ENCODE measurements around the gene MYO5A. TPM values are rescaled to one million over a fixed set of nuclear protein-coding genes. Genes with fewer than 3 reads are reported as not detected.

The MYO5A gene
- total RNA-seq, 1 experiment from 2014 or later, result 9.9 TPM

GRCh38 chr15:52379395-52380106 lies 149.1 kb downstream of the MYO5A start:
- DNase-seq, result no peak
- H3K36me3 Mint-ChIP-seq (ENCODE audit: insufficient read depth, unreplicated experiment), result peaks cover 4% of the 10 kb centered on the region
- no peaks in the 10 kb centered on the region for H3K27me3 Mint-ChIP-seq (ENCODE audit: insufficient read depth, unreplicated experiment)
- Histone ChIP-seq H3K9me3 (no peaks in the 10 kb centered on the region), H3K4me1 (no peaks in the 10 kb centered on the region), H3K27me3 (replicated peaks; ENCODE audit: control insufficient read depth, insufficient read depth, low read length) (no peaks in the 10 kb centered on the region), H3K36me3 (ENCODE audit: control insufficient read depth, insufficient read depth, low read length) (no peaks in the 10 kb centered on the region), H3K4me3 (ENCODE audit: low read depth, low read length) (no peak overlapping the region)
- no peak overlapping the region for H3K4me3 Mint-ChIP-seq (ENCODE audit: unreplicated experiment)
- CTCF ChIA-PET, result no interaction called here
- no peak overlapping the region for H3K27ac Mint-ChIP-seq (ENCODE audit: unreplicated experiment)
- no peaks in the 10 kb centered on the region for H3K4me1 Mint-ChIP-seq (ENCODE audit: low read depth, unreplicated experiment)
- POLR2A ChIA-PET, result no interaction called here
- TF ChIP-seq CTCF (IDR thresholded peaks at IDR 0.05; ENCODE audit: insufficient read depth in 1 of 2, low read depth in 1 of 2, low read length in 1 of 2, severe bottlenecking in 1 of 2, unreplicated experiment in 1 of 2), result no peak
- no peaks in the 10 kb centered on the region for H3K9me3 Mint-ChIP-seq (ENCODE audit: unreplicated experiment)
- no TSS peak for BruUV-seq (replicated peaks)
- intact Hi-C loops (cut with micrococcal nuclease; ENCODE audit: unreplicated experiment), result no loop called here

GRCh38 chr15:52378746-52379394 lies 149.8 kb downstream of the MYO5A start:
- Histone ChIP-seq H3K27me3 (replicated peaks; ENCODE audit: control insufficient read depth, insufficient read depth, low read length) (no peaks in the 10 kb centered on the region), H3K4me3 (ENCODE audit: low read depth, low read length) (no peak overlapping the region), H3K36me3 (ENCODE audit: control insufficient read depth, insufficient read depth, low read length) (no peaks in the 10 kb centered on the region), H3K9me3 (no peaks in the 10 kb centered on the region), H3K4me1 (no peaks in the 10 kb centered on the region)
- Mint-ChIP-seq H3K36me3 (ENCODE audit: insufficient read depth, unreplicated experiment) (peaks cover 4% of the 10 kb centered on the region), H3K27ac (ENCODE audit: unreplicated experiment) (no peak overlapping the region), H3K4me1 (ENCODE audit: low read depth, unreplicated experiment) (no peaks in the 10 kb centered on the region), H3K27me3 (ENCODE audit: insufficient read depth, unreplicated experiment) (no peaks in the 10 kb centered on the region), H3K4me3 (ENCODE audit: unreplicated experiment) (no peak overlapping the region), H3K9me3 (ENCODE audit: unreplicated experiment) (no peaks in the 10 kb centered on the region)
- BruUV-seq (replicated peaks), result no TSS peak
- DNase-seq, result no peak
- no peak for TF ChIP-seq CTCF (IDR thresholded peaks at IDR 0.05; ENCODE audit: insufficient read depth in 1 of 2, low read depth in 1 of 2, low read length in 1 of 2, severe bottlenecking in 1 of 2, unreplicated experiment in 1 of 2)
- intact Hi-C loops (cut with micrococcal nuclease; ENCODE audit: unreplicated experiment), result no loop called here
- ChIA-PET POLR2A (no interaction called here), CTCF (no interaction called here)

- Histone ChIP-seq H3K9me3 (no peaks in the 10 kb centered on the region), H3K4me1 (no peaks in the 10 kb centered on the region), H3K27me3 (replicated peaks; ENCODE audit: control insufficient read depth, insufficient read depth, low read length) (no peaks in the 10 kb centered on the region), H3K36me3 (ENCODE audit: control insufficient read depth, insufficient read depth, low read length) (no peaks in the 10 kb centered on the region), H3K4me3 (ENCODE audit: low read depth, low read length) (no peak overlapping the region)
- POLR2A ChIA-PET, result no interaction called here
- H3K9me3 Mint-ChIP-seq (ENCODE audit: unreplicated experiment), result no peaks in the 10 kb centered on the region
- no peaks in the 10 kb centered on the region for H3K27me3 Mint-ChIP-seq (ENCODE audit: insufficient read depth, unreplicated experiment)
- CTCF ChIA-PET, result no interaction called here
- H3K36me3 Mint-ChIP-seq (ENCODE audit: insufficient read depth, unreplicated experiment), result no peaks in the 10 kb centered on the region
- H3K4me1 Mint-ChIP-seq (ENCODE audit: low read depth, unreplicated experiment), result peaks cover 13% of the 10 kb centered on the region
- no peak overlapping the region for H3K27ac Mint-ChIP-seq (ENCODE audit: unreplicated experiment)
- no peak for DNase-seq
- intact Hi-C loops (cut with micrococcal nuclease; ENCODE audit: unreplicated experiment), result no loop called here
- no peak overlapping the region for H3K4me3 Mint-ChIP-seq (ENCODE audit: unreplicated experiment)
- no TSS peak for BruUV-seq (replicated peaks)
- no peak for TF ChIP-seq CTCF (IDR thresholded peaks at IDR 0.05; ENCODE audit: insufficient read depth in 1 of 2, low read depth in 1 of 2, low read length in 1 of 2, severe bottlenecking in 1 of 2, unreplicated experiment in 1 of 2)
Measured at GRCh38 chr15:52370010-52370409, 158.7 kb downstream of the MYO5A start.
